ACC112 (cell line): ENCODE results near the gene MRPS24.
"Not testable (repeated sequence)": the region's sequence is repeated elsewhere in the genome, so short reads cannot be mapped to it uniquely, and the experiment has no call there.

Experiments used
- H2AFZ ChIP-seq: fragments of 200-600 bp; sonication (generic); one replicate; pipeline ENCODE4 v1.6.0; 2017; ENCODE audit warnings: antibody characterized with exemption, low read length; ENCODE audit not compliant: unreplicated experiment
- H3K27ac ChIP-seq: fragments of 200-600 bp; sonication (generic); 2 replicates; pipeline ENCODE4 v1.5.1; 2014; ENCODE audit warnings: low read depth, mild to moderate bottlenecking, antibody characterized with exemption, low read length, moderate library complexity
- H3K27me3 ChIP-seq: fragments of 200-600 bp; sonication (generic); 2 replicates; pipeline ENCODE4 v1.6.1; 2014; ENCODE audit warnings: mild to moderate bottlenecking, antibody characterized with exemption, low read length, moderate library complexity, mixed read lengths; ENCODE audit not compliant: insufficient read depth
- H3K36me3 ChIP-seq: fragments of 200-600 bp; sonication (generic); 2 replicates; pipeline ENCODE4 v1.6.1; 2016; ENCODE audit warnings: mild to moderate bottlenecking, antibody characterized with exemption, low read length, moderate library complexity, mixed read lengths; ENCODE audit not compliant: insufficient read depth
- H3K4me1 ChIP-seq: fragments of 200-600 bp; sonication (generic); one replicate; pipeline ENCODE4 v1.6.1; 2016; ENCODE audit warnings: low read length, mixed read lengths; ENCODE audit not compliant: insufficient read depth, unreplicated experiment, control insufficient read depth
- H3K4me3 ChIP-seq: fragments of 200-600 bp; sonication (generic); 2 replicates; pipeline ENCODE4 v1.5.1; 2014; ENCODE audit warnings: mild to moderate bottlenecking, low read depth, low read length
- H3K79me2 ChIP-seq: fragments of 200-600 bp; sonication (generic); one replicate; pipeline ENCODE4 v1.6.0; 2016; ENCODE audit warnings: low read length; ENCODE audit not compliant: control insufficient read depth, unreplicated experiment, insufficient read depth

Gene MRPS24

DNA sequence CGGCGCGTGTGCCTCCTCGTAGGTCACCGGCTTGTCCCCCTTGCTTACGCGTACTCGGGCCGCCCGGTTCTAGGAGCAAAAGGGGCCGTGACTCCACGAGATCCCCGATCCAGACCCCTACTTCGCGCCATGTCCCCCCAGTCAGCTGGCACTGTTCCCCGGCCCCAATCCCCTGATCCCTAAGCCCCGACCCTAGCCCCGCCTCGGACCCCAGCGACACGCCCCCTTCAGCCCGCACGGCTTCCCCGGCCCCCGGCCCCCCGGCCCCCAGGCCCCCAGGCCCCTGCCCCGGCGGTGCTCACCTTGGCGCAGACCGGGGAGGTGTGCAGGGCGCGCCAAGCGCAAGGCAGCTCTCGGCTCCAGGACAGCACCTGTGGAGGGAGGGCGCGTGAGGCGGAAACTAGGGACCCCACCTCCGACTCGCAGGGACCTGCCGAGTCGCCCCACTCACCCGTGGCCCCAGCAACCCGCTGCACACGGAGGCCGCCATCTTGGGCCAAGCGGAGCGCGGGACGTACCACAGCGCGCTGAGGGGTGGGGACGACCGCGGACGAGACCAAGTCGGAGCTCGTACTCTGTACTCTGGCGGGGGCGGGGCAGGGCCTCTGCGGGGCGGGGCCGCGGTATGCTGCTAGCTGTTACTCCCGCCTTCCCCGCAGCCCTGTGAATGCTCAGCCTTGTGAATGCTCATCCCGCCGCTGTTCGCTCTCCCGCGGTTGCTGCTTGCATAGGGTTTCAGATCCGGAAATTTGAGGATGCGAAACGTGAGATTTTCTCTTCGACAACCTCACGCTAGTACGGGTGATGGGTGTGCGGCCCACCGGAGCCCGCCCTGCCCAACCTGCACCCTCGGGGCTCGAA is at the start of gene MRPS24:
Gene MRPS24, minus strand, starts transcription at position 512 of the 861 bp plus-strand sequence. Its CDS starts 22 bp downstream, at position 490.
- peaks cover 17% of the 10 kb centered on the region; the same call in 1 of the 2 replicates for H3K36me3 ChIP-seq
- peak within 1 kb of the TSS; percentile 98 for H3K27ac ChIP-seq
- H3K27me3 ChIP-seq = no peaks in the 10 kb centered on the region
- H2AFZ ChIP-seq = peak within 1 kb of the TSS; percentile 54
- H3K4me3 ChIP-seq = peak within 1 kb of the TSS; percentile 96
- H3K79me2 ChIP-seq = peaks cover 10% of the 10 kb centered on the region
- H3K4me1 ChIP-seq = peaks cover 45% of the 10 kb centered on the region

DNA sequence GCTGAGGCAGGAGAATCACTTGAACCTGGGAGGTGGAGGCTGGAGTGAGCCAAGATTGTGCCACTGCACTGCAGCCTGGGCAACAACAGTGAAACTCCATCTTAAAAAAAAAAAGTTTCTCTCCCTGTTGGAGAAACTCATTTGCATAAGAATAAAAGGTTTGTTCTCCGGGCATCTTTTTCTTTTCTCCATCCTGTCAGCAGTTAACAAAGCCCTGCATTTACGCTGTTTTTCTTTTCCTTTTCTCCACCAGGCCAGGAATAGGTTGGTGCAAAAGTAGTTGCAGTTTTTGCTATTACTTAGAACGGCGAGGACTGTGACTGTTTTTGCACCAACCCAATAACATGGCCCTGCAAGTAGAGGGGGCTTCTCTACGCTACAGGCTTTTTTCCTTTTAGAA is 46.6 kb upstream of the MRPS24 start:
- Histone ChIP-seq H3K27me3 (no peaks in the 10 kb centered on the region), H3K4me1 (no peaks in the 10 kb centered on the region), H3K36me3 (no peaks in the 10 kb centered on the region; the same call in 1 of the 2 replicates), H2AFZ (no peak overlapping the region), H3K4me3 (no peak overlapping the region), H3K27ac (no peak overlapping the region), H3K79me2 (no peaks in the 10 kb centered on the region)

DNA sequence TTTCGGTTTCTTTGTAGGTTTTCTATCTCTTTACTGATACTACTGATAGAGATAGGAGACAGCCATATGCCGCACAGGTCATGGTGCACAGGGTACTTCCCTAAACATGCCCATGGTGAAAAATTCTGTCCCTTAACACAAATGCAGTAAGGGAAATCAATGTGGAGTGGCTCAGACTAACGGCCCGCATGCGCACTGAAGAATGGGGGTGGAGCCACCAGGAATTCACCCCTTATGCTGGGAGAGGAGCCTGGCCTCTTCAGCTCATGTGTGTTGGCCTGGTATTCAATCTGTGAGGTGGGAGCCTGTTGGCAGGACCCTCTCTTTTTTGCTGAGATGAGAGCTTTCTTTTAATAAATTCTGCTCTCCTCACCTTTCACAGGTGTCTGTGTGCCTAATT is 45.5 kb upstream of the MRPS24 start:
- H2AFZ ChIP-seq = no peak overlapping the region
- no peaks in the 10 kb centered on the region for H3K4me1 ChIP-seq
- no peaks in the 10 kb centered on the region; the same call in 1 of the 2 replicates for H3K36me3 ChIP-seq
- H3K4me3 ChIP-seq = no peak overlapping the region
- H3K27ac ChIP-seq = no peak overlapping the region
- no peaks in the 10 kb centered on the region for H3K27me3 ChIP-seq
- no peaks in the 10 kb centered on the region for H3K79me2 ChIP-seq

DNA sequence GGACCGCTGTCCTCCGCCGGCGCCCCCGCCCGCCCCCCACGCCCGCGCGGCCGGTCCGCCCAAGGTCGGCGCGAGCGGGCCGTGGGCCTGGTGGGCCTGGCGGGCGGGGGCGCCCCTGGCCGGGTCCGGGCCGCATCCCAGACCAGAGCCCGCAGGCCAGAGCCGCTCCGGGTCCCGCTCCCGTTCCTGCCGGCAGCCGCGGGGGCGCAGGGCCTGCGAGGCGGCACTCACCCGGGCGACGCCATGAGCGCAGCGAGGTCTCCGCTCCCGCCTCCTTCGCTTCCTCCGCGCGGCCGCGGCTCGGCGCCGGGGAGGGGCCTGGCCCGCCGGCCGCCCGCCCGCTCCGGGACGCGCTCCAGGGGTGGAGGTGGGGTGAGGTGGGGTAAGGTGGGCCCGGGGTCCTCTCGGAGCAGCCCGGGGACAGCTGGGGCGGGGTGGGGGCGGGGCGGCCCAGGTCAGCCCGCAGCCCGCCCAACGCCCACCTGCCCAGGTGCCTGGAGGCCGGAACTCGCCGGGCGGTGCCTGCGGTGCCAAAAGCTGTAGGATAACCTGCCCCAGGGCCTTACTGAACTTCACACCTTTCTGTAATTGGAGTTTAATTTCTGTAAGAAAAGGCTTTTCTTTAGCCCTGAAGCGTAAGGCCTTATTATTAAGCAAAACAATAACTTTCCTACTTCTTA is 37.2 kb upstream of the MRPS24 start, which contains the start of gene URGCP:
Gene URGCP, minus strand, starts transcription at position 266 of the 680 bp plus-strand sequence. Its CDS starts 21 bp downstream, at position 245.
- peak within 1 kb of the TSS; percentile 26; the same call in 1 of the 2 replicates for H3K27ac ChIP-seq
- H3K4me1 ChIP-seq = peaks cover 12% of the 10 kb centered on the region
- H3K79me2 ChIP-seq = peaks cover 46% of the 10 kb centered on the region
- no peaks in the 10 kb centered on the region for H3K27me3 ChIP-seq
- H3K4me3 ChIP-seq = peak within 1 kb of the TSS; percentile 83
- peak within 1 kb of the TSS; percentile 100 for H2AFZ ChIP-seq
- no peaks in the 10 kb centered on the region; the same call in 1 of the 2 replicates for H3K36me3 ChIP-seq

DNA sequence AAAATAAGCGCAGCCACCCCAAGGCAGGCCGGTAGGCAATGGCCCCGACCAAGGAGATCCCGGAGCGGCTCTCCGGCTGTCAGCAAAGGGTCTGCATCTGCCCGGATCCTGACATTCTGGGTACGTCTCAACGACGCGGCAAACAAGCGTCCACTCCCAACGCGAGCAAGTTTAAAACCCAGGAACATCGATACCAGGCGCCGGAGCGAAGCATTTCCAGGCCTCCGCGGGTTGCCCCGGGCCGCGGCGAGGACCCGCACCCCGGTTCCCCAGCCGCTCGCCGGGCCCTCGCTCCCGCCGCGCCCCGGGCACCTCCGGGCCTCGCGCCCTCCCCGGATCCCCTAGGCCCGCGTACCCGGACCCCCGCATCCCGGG is 36.6 kb upstream of the MRPS24 start:
- no peaks in the 10 kb centered on the region; the same call in 1 of the 2 replicates for H3K36me3 ChIP-seq
- peak overlapping the region; percentile 43 for H2AFZ ChIP-seq
- H3K27ac ChIP-seq = peak overlapping the region; percentile 26; the same call in 1 of the 2 replicates
- H3K27me3 ChIP-seq = no peaks in the 10 kb centered on the region
- H3K4me1 ChIP-seq = peaks cover 12% of the 10 kb centered on the region
- H3K4me3 ChIP-seq = peak overlapping the region; percentile 83
- H3K79me2 ChIP-seq = peaks cover 51% of the 10 kb centered on the region

DNA sequence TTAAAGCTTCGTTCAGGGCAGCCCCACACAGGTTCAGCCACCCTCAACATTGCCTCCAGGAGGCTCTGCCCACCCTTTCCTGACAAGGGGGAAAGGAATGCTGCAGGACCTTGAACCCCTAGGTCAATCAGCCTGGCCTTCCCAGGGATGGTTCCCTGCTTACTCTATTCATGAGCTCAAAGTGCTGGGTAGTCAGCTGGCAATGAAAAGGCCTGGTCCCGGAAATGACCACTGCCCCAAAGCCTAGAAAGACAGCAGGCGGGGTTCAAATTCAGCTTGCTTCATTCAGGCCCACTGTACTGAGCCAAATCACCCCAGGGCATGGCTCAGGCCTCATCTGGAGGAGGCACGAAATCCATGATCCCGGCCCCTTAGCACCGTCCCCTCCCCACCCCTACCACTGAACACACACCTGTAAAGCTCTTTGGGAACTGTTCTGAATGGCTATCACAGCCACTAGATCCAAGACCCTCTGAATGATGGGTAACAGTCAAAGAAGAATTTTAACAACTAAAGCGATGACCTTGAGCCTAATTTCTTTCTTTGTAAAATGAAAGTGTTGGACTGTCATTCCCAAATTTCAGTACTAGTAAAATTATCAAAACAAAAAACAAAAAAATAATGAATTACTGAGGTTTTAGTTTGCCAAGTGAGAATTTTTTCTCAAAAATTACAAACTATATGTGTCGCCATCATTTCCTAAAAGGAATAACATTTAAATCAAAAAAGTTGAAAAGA is 36.1 kb upstream of the MRPS24 start:
- Histone ChIP-seq H3K4me3 (peak overlapping the region; percentile 83), H3K4me1 (peaks cover 12% of the 10 kb centered on the region), H3K27ac (peak overlapping the region; percentile 26; the same call in 1 of the 2 replicates), H3K27me3 (no peaks in the 10 kb centered on the region), H3K36me3 (no peaks in the 10 kb centered on the region; the same call in 1 of the 2 replicates), H2AFZ (peak overlapping the region; percentile 43), H3K79me2 (peaks cover 56% of the 10 kb centered on the region)

DNA sequence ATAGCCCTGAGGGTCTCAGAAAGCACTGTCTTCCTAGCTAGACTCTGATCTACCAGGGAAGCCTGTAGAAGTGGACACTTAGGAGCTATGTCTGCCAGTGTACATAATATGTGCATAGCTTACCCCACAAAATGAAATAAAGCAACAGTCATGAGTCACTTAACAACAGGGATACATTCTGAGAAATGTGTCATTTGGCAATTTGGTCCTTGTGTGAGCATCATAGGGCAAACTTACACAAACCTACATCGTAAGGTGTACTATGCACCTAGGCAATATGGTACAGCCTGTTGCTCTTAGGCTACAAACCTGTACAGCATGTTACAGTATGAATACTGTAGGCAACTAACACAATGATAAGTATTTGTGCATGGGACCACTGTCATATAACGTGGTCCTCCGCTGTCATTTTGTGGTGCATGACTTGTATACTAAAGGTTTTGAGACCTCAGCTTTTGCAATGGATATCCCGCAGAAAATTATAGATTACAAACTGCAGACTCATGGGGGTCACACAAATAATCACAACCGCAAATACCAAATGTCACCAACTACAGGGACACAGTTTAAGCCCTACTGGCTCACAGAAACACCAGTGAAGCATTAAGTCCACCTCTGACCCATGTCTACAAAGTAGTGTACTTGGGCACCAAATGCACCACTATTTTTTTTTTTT is 35.4 kb upstream of the MRPS24 start:
- Histone ChIP-seq H3K79me2 (peaks cover 62% of the 10 kb centered on the region), H3K36me3 (no peaks in the 10 kb centered on the region; the same call in 1 of the 2 replicates), H3K4me1 (peaks cover 12% of the 10 kb centered on the region), H2AFZ (no peak overlapping the region), H3K4me3 (peak overlapping the region; percentile 83), H3K27me3 (no peaks in the 10 kb centered on the region), H3K27ac (no peak overlapping the region)

DNA sequence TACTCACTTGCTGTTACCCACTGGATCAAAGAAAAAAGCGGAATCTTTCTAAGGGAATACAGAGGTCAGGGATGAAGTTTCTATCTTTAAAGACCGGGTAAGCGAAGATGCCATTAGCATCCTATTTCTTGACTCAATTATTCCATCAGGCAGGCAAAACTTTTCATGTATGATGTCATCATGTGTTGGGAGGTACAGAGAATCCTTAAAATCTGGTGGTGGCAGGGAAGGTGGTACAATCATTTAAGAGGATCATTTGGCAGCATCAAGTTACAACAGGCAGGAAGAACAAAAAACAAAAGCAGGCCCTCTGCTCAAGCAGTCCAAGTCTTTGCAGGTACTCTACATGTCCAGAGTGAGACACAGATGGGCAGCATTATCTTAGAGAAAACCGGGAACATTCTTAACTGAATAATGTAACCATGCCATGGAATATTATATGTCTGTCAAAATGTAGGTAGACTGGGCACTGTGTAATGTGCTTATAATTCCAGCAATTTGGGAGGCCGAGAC is 33.3 kb upstream of the MRPS24 start:
- no peaks in the 10 kb centered on the region for H3K27me3 ChIP-seq
- H3K4me1 ChIP-seq = peaks cover 12% of the 10 kb centered on the region
- H3K79me2 ChIP-seq = peaks cover 73% of the 10 kb centered on the region
- H3K36me3 ChIP-seq = no peaks in the 10 kb centered on the region; the same call in 1 of the 2 replicates
- H3K4me3 ChIP-seq = no peak overlapping the region
- no peak overlapping the region for H2AFZ ChIP-seq
- H3K27ac ChIP-seq = no peak overlapping the region

DNA sequence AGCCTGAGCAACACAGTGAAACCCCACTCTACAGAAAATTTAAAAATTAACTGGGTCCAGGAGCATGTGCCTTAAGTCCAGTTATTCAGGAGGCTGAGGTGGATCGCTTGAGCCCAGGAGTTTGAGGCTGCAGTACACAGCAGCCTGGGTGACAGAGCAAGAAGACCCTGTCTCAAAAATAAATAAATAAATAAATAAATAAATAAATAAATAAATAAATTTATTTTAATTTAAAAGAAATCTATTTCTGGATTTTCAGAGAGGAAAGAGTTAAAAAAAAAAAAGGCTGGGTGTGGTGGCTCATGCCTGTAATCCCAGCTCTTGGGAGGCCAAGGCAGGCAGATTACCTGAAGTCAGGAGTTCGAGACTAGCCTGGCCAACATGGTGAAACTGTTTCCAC is 29.3 kb upstream of the MRPS24 start:
- peaks cover 79% of the 10 kb centered on the region for H3K79me2 ChIP-seq
- not testable (repeated sequence) for H3K27me3 ChIP-seq, H3K4me3 ChIP-seq

More for the DNA sequence above, 29.3 kb upstream of the MRPS24 start:
- not testable (repeated sequence) for H3K36me3 ChIP-seq, H2AFZ ChIP-seq, H3K4me1 ChIP-seq, H3K27ac ChIP-seq
